Stimulated activated CD4-positive, alpha-beta T cell treated with anti-CD3 and anti-CD28 coated beads, Interleukin-15, amount 100 ng/mL, for 1 hour (primary cell): ENCODE data around the gene GRIN3A.

Experiments
- DNase-seq, 2 donors: peaks; one replicate each; pipeline ENCODE4 v3.0.0-alpha.2; 2020; ENCODE audit warnings: low read depth in 1 of 2, low spot score in 1 of 2

The GRIN3A gene

DNA sequence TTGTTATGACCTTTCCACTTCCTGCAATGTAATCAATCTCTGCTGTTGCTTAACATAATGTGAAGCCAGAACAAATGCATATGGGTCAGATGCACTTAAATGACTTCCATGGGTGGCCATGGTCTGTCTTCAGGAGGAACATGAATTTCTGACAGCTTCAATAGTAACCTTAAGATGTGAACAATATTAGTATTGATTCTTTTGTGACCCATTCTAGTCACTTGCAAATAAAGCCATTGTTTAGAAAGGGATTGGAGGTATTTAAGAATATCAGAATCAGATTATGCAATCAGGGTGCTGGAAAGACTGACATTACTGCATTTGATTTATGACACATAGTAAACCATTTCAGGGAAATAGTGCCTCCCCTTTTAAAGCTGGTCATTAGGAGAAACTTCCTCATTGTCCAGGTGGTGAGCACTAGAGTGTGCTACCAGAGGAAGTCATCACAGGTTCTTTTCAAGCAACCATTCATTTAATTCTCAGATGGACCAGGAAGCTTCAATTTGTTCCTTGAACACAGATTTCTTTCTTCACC, 32.1 kb downstream of the GRIN3A start:
- no peak for DNase-seq

DNA sequence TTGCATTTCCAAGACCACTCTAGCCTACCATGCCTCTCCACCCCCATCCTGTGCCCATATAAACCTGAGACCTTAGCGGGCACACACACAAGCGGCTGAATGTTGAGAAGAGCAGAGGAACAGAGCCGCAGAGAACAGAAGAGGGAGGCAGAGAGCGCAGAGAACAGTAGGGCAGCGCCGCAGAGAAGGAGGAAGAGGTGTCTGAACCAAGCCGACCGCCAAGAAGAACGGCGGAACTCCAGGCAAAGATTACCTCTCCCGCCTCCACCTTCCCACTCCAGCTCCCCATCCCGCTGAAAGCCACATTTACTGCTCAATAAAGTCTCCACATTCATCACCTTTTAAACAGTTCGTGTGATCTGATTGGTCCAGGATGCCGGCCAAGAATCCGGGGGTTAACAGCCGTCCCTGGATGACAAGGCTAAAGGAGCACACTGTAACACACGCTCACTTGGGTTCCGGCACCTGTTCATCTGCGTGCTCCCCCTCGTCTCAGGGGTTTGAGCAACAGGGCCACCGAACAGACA, 33.2 kb downstream of the GRIN3A start:
- no peak for DNase-seq

DNA sequence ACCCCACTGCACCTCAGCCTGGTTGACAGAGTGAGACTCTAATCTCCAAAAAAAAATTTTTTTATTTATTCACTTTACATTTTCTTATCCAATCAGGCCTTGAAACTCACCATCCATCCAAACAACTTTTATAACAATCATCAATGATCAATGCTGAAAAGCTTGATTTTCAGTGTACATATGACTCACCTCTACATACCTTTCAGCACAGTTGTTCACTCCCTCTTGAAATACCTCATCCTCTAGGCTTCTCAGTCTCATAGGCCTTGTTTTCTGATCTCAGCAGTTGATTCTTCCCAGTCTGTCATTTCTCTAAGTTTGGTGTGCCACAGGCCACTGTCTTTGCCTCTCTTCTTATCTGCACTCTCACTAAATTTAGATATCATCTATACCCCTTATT, 36.2 kb downstream of the GRIN3A start:
- no peak for DNase-seq

- DNase-seq = no peak
Observed at GRCh38 chr9:101693546-101694336, 44.7 kb downstream of the GRIN3A start.

GRCh38 chr9:101691657-101692056, 46.8 kb downstream of the GRIN3A start:
- DNase-seq = no peak

DNA sequence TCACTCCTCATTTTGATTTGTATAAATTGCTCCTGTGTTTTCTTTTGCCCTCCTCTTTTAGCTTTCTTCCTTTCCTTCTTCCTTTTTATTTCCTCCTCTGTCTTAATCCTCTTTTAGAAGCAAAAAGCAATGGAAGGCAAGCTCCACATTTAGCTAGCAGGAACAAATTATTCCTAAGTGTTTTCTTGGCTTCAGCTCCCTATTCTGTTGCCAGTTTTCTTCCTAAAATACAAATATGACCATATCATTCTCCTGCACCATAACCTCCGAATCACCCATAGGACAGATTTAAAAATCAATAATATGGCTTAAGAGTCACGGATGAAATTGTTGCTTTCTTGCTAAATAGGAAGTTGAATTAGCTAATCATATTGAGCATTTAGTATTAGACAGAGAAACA, 49.4 kb downstream of the GRIN3A start:
- DNase-seq = no peak

GRCh38 chr9:101684665-101685064, 53.8 kb downstream of the GRIN3A start:
- DNase-seq = no peak

GRCh38 chr9:101683236-101683635, 55.2 kb downstream of the GRIN3A start:
- DNase-seq = no peak

GRCh38 chr9:101677861-101678260, 60.6 kb downstream of the GRIN3A start:
- DNase-seq = no peak

DNA sequence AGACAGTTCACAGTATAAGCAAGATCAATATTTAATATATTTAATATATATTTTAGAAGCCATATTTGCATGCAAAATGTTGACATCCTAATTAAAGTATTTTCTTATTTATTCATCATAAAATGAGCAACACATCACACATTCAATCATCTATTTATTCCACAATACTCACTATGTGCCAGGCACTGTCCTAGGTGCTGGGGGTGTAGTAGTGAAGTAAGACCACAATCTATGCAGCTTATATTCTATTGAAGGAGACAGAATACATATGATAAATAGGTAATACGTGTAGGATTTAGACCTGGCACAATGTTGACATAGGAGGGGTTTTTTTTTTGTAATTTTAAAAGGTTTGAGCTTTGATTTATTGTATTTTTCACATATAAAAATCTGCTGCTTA, 63.1 kb downstream of the GRIN3A start:
- DNase-seq = no peak

- DNase-seq = no peak
Observed at GRCh38 chr9:101674165-101674564, 64.3 kb downstream of the GRIN3A start.

DNA sequence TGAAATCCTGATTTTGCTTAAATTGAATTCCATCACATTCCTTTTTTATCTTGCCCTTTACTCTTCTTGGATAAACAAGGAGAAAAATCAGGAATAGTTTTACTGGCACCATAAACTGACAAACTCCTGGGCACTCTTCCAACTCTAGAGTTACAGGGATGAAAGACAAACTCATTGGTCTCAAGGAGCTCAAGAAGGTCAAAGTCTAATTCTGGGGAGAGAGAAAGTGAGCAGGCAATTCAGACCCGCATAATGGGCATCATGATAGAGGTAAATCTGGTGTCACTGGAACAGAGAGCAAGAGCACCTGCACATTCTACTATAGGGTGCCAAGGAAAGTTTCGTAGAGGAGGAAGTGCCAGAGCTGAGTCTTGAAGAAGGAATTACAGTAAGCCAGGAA, 64.8 kb downstream of the GRIN3A start:
- no peak for DNase-seq

GRCh38 chr9:101671567-101671966, 66.9 kb downstream of the GRIN3A start:
- DNase-seq = no peak

DNA sequence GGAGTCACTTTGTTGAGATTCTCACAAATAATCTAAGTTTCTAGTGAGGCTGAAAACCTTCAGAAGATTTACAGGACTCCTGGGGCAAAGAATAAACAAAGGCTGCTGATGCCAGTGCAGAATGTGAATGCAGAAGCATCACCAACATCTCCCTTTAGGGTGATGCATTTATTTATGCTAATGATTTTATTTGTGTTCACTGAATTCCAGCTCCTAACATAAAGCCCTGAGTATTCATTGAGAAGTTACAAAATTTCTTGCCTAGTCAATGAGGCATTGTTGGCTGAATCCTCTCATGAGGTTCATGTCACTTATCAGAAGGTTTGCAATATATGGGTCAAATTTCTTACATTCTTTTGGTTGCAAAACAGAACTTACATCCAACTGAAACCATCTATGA, 70.0 kb downstream of the GRIN3A start:
- DNase-seq = no peak

GRCh38 chr9:101664453-101664852, 74.0 kb downstream of the GRIN3A start:
- no peak for DNase-seq

DNA sequence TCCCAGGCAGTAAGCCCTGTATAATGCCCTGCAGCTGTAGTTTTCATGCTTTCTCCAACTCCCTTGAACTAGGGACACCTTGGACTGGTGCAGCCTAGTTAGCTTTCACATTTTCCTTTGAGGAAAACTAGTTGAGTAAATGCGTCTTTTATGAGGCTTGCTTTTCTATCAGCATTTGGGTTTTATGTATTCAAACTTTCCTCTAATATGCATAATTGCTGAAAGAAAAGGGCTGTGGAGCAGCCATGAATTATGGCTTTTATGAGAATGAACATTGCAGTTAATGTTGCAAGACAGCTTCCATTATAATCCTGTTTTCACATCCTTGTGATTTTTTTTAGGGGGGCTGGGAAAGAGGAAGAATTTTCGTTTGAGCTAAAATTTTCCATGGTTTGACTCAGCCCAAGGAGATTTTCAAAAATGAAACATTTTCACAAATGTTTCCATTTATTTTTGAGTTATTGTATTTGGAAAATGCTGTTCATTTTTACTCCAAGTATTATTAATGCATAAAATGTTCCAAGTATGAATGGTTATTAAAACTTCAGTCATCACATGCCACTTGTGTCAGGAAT, 85.8 kb downstream of the GRIN3A start:
- no peak for DNase-seq

DNA sequence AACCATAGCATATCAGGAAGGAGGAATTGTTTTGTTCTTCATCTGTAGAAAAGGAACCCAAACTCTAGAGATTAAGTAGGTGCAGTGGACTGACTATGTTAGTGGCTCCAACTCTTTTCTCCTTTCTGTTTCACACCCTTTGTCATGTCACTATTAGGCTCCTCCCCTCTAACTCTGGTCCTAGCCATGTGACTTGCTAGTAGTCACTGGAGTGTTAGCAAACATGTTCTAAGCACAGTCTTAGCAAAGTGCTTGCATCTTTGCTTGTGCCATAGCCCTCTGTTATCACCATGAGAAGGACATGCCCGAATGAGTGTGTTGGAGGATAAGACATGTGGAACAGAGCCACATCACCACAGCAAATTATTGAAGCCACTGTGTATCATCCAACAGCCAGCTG, 88.3 kb downstream of the GRIN3A start:
- DNase-seq = no peak

- no peak for DNase-seq
Observed at GRCh38 chr9:101648493-101648892, 90.0 kb downstream of the GRIN3A start.

DNA sequence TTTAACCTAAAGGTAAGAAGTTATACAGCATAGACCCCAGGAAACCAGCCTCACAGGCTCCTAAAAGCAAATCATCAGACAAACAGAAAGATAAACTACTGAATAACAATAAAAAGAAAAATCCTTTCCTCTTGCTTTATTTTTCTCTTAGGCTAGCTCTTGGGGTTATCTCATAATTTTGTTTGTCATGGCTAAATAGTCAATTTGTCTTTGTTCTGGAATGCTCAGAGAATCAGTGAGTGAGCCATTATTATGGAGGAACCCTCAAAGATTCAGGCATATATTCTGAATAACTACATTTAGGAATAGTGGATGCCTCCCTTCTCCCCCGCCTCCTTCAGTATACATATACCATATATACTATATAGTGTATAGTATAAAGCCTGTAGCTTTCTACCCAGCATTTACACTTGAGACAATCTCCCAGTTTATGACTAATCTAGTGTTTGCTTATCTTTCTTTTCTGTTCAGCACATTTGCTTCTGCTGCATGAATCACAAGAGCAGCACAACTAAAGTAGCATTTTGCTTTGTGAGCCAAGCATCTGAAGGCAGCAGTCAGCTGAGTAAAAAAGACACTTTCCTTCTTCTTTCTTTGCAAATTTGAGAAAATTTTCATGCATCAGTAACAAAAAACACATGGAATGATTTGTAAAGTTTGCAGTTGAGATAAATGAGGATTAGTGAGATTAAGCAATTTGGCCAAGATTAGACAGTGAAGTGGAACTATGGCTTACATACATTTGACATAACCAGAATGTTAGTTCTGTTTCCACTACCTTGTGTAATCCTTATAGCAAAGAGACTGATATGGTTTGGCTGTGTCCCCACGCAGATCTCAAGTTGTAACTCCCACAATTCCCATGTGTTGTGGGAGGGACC, 98.4 kb downstream of the GRIN3A start:
- no peak for DNase-seq

DNA sequence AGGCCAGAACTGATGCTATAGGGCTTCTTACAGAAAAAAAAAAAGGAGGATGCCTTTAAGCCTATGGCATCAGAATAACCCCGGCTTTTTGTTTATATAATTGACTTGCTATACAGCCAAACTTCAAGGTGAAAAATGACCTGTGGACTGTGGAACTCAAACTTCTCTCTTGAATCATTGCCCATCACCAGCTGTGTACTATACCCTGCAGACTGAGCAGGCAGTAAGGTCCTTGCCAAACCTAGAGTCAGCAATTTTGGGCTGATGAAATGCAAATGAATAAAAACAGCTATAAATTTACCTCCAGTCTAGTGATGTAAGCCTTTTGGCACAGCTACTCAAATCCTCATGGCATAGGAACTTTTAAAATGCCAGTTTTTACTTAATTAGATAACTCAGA, 99.1 kb downstream of the GRIN3A start:
- DNase-seq = no peak

DNA sequence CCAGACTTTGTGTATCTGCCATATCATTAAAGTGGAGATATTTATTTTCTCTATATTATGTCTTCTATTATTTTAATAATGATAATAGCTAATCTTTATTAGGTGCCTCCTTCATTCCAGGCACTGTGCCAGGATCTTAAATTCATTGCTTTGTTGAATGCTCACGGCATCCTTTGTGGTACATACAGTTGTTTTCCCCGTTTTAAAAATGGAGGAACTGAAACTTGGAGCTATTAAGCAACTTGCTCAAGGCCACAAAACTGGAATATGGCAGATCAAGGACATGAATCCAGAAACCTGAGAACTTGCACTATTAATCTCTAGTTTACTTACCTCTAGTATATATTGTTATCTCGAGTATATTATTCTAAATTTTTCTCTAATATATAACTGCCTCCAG, 102.2 kb downstream of the GRIN3A start:
- DNase-seq = no peak

- no peak for DNase-seq
Observed at GRCh38 chr9:101635473-101635872, 103.0 kb downstream of the GRIN3A start.
